Keratinocyte (primary cell): ENCODE results near the gene SELE. TPM values are rescaled to one million over a fixed set of nuclear protein-coding genes. Genes with fewer than 3 reads are reported as not detected.

Experiments used
- DNase-seq: peaks from one replicate; pipeline ENCODE4 v3.0.0-alpha.2; 2011; ENCODE audit warnings: low read depth, missing footprints, low spot score
- FAIRE-seq: peaks from 2 replicates; lab custom pipeline; 2011; peaks lifted over from hg19 to GRCh38; lab: Jason Lieb, UNC
- H2AFZ ChIP-seq: 2 replicates; pipeline ENCODE4 v1.6.0; 2012; ENCODE audit warnings: low read length, control low read depth, inconsistent platforms; ENCODE audit not compliant: control insufficient read depth
- H3K27ac ChIP-seq: 2 replicates; pipeline ENCODE4 v1.5.1; 2011; ENCODE audit warnings: low read length; ENCODE audit not compliant: control insufficient read depth, insufficient read depth
- H3K27me3 ChIP-seq: 3 replicates; pipeline ENCODE4 v1.6.0; 2011; ENCODE audit warnings: low read length; ENCODE audit not compliant: control insufficient read depth, insufficient read depth; ENCODE audit errors: extremely low read depth
- H3K36me3 ChIP-seq, 2 experiments: 2 replicates in 1 of 2; 3 replicates in 1 of 2; pipeline ENCODE4 v1.5.1; 2011; ENCODE audit warnings: low read length in 2 of 2, mild to moderate bottlenecking in 1 of 2; ENCODE audit not compliant: control insufficient read depth in 2 of 2, insufficient read depth in 2 of 2; ENCODE audit errors: extremely low read depth in 1 of 2
- H3K4me1 ChIP-seq: 3 replicates; pipeline ENCODE4 v1.5.1; 2011; ENCODE audit warnings: low read length; ENCODE audit not compliant: control insufficient read depth, insufficient read depth; ENCODE audit errors: extremely low read depth
- H3K4me2 ChIP-seq: 3 replicates; pipeline ENCODE4 v1.6.0; 2011; ENCODE audit warnings: low read depth, low read length; ENCODE audit not compliant: control insufficient read depth, insufficient read depth; ENCODE audit errors: extremely low read depth
- H3K4me3 ChIP-seq, 3 experiments: fragments of 200-600 bp in 1 of 3; sonication (generic) in 1 of 3; 2 replicates in 2 of 3; 3 replicates in 1 of 3; pipeline ENCODE4 v1.5.1; 2011 to 2016; ENCODE audit warnings: low read length in 3 of 3, mild to moderate bottlenecking in 3 of 3, control low read depth in 2 of 3, inconsistent platforms in 1 of 3, low read depth in 1 of 3, mixed read lengths in 1 of 3, mixed run types in 1 of 3, moderate library complexity in 1 of 3; ENCODE audit not compliant: control insufficient read depth in 2 of 3, insufficient read depth in 2 of 3; ENCODE audit errors: extremely low read depth in 1 of 3
- H3K79me2 ChIP-seq: 2 replicates; pipeline ENCODE4 v1.6.0; 2012; ENCODE audit warnings: low read length; ENCODE audit not compliant: control insufficient read depth, insufficient read depth
- H3K9ac ChIP-seq: 3 replicates; pipeline ENCODE4 v1.6.0; 2011; ENCODE audit warnings: low read length; ENCODE audit not compliant: control insufficient read depth, insufficient read depth; ENCODE audit errors: extremely low read depth
- H3K9me1 ChIP-seq: 3 replicates; pipeline ENCODE4 v1.6.0; 2011; ENCODE audit warnings: low read length; ENCODE audit not compliant: control insufficient read depth, insufficient read depth; ENCODE audit errors: extremely low read depth
- H3K9me3 ChIP-seq: 2 replicates; pipeline ENCODE4 v1.5.1; 2012; ENCODE audit warnings: low read depth, low read length; ENCODE audit not compliant: control insufficient read depth
- H4K20me1 ChIP-seq: 3 replicates; pipeline ENCODE4 v1.6.0; 2011; ENCODE audit warnings: low read length; ENCODE audit not compliant: control insufficient read depth, insufficient read depth; ENCODE audit errors: extremely low read depth
- CTCF ChIP-seq, 3 experiments: IDR thresholded peaks in 1 of 3; conservative IDR thresholded peaks in 1 of 3; optimal IDR thresholded peaks in 1 of 3; 2 replicates in 2 of 3; 3 replicates in 1 of 3; pipeline versions ENCODE3 to v1.5.1; 2011; ENCODE audit warnings: low read length in 3 of 3, mild to moderate bottlenecking in 3 of 3, moderate library complexity in 2 of 3, control low read depth in 1 of 3, inconsistent platforms in 1 of 3; ENCODE audit not compliant: insufficient read depth in 2 of 3; ENCODE audit errors: extremely low read depth in 1 of 3
- EZH2 ChIP-seq: IDR thresholded peaks from one replicate; pipeline ENCODE4 v1.6.1; 2012; ENCODE audit warnings: inconsistent platforms, mild to moderate bottlenecking, low read length, moderate library complexity
- dilution Hi-C: fragments of 300-500 bp; cut with MboI; formaldehyde crosslinking; loops from one replicate; pipeline ENCODE4 v1.7.0; 2020; ENCODE audit warnings: low sequenced_read_pairs; ENCODE audit not compliant: extremely low pct_ligation_motif_present
- polyA plus RNA-seq, 5 experiments: library from polyadenylated mRNA; depleted of rRNA in 3 of 5; stranded (reverse) in 3 of 5; stranded (forward) in 1 of 5; unstranded in 1 of 5; fragments of >200 nt; gene quantifications; 1 replicate in 1 of 5; 2 replicates in 3 of 5; 3 replicates in 1 of 5; pipeline versions ENCODE4 v1.2.1 to v1.2.3, GENCODE V29; 2011 to 2012; ENCODE audit warnings: missing spikeins in 2 of 5, low read depth in 1 of 5, low replicate concordance in 1 of 5

SELE gene
- polyA plus RNA-seq, 1 donor (not counting 4 experiments of a cell fraction or from before 2014, with no cell fraction given): not detected

GRCh38 chr1:169692756-169693460 is 41.0 kb downstream of the SELE start:
- Histone ChIP-seq H3K4me2 (no peak overlapping the region), H3K9me3 (no peaks in the 10 kb centered on the region), H3K9ac (no peak overlapping the region), H3K9me1 (no peaks in the 10 kb centered on the region), H3K27me3 (no peaks in the 10 kb centered on the region), H4K20me1 (no peaks in the 10 kb centered on the region), H3K4me3 (no peak overlapping the region), H2AFZ (no peak overlapping the region), H3K27ac (no peak overlapping the region), H3K36me3 (no peaks in the 10 kb centered on the region), H3K4me1 (no peaks in the 10 kb centered on the region), H3K79me2 (no peaks in the 10 kb centered on the region)
- TF ChIP-seq EZH2 (no peak), CTCF (optimal IDR thresholded peaks at IDR 0.05 in 1 of 3, IDR thresholded peaks at IDR 0.05 in 1 of 3, conservative IDR thresholded peaks at IDR 0.05 in 1 of 3; ENCODE audit: extremely low read depth in 1 of 3, insufficient read depth in 2 of 3, low read length in 3 of 3) (no peak)
- DNase-seq (no peak), FAIRE-seq (no peak)
- dilution Hi-C loops: no loop called here

- no peak overlapping the region for H3K4me3 ChIP-seq
- no peaks in the 10 kb centered on the region for H4K20me1 ChIP-seq
- no peak overlapping the region for H3K9ac ChIP-seq
- H3K79me2 ChIP-seq: no peaks in the 10 kb centered on the region
- DNase-seq (no peak), FAIRE-seq (no peak)
- no peak for TF ChIP-seq EZH2
- TF ChIP-seq CTCF (optimal IDR thresholded peaks at IDR 0.05 in 1 of 3, IDR thresholded peaks at IDR 0.05 in 1 of 3, conservative IDR thresholded peaks at IDR 0.05 in 1 of 3; ENCODE audit: extremely low read depth in 1 of 3, insufficient read depth in 2 of 3, low read length in 3 of 3): no peak
- no peak overlapping the region for H3K27ac ChIP-seq
- H3K4me2 ChIP-seq: no peak overlapping the region
- no peaks in the 10 kb centered on the region for H3K27me3 ChIP-seq
- H3K36me3 ChIP-seq: no peaks in the 10 kb centered on the region
- no peak overlapping the region for H2AFZ ChIP-seq
- no peaks in the 10 kb centered on the region for H3K9me3 ChIP-seq
- H3K4me1 ChIP-seq: no peaks in the 10 kb centered on the region
- no peaks in the 10 kb centered on the region for H3K9me1 ChIP-seq
- dilution Hi-C loops: no loop called here
Measured at GRCh38 chr1:169690489-169690888, 43.4 kb downstream of the SELE start.
